Ovary (tissue), 9 donors: Measurements from ENCODE around the gene ADAMTS12. TPM values are rescaled to one million over a fixed set of nuclear protein-coding genes. Genes with fewer than 3 reads are reported as not detected.
"Not testable (repeated sequence)": the region's sequence is repeated elsewhere in the genome, so short reads cannot be mapped to it uniquely, and the experiment has no call there.

ENCODE experiments used
- DNase-seq, 5 donors: peaks; one replicate each; pipeline ENCODE4 v3.0.0-alpha.2; 2019 to 2020
- H3K27ac ChIP-seq, 2 donors: fragments of 200-600 bp; one replicate each; pipeline versions ENCODE4 v1.5.1 to v1.8.0; 2019 to 2022
- H3K27me3 ChIP-seq: fragments of 200-600 bp; one replicate; pipeline ENCODE4 v1.8.0; 2022
- H3K36me3 ChIP-seq: fragments of 200-600 bp; sonication (generic); one replicate; pipeline ENCODE4 v1.5.1; 2019
- H3K4me1 ChIP-seq: one replicate; pipeline ENCODE4 v1.8.1; 2013; ENCODE audit warnings: mild to moderate bottlenecking, moderate library complexity; ENCODE audit not compliant: insufficient read depth
- H3K4me3 ChIP-seq: fragments of 200-600 bp; sonication (generic); one replicate; pipeline ENCODE4 v1.5.1; 2017
- H3K9me3 ChIP-seq, 2 donors: fragments of 200-600 bp in 1 of 2; sonication (generic) in 1 of 2; one replicate each; pipeline versions ENCODE4 v1.5.1 to v1.8.1; 2013 to 2019; ENCODE audit warnings: mild to moderate bottlenecking in 1 of 2, moderate library complexity in 1 of 2
- EP300 ChIP-seq: sonication (generic); formaldehyde crosslinking; IDR thresholded peaks from one replicate; pipeline ENCODE4 v1.6.1; 2017; ENCODE audit warnings: antibody characterized with exemption
- POLR2A ChIP-seq: fragments of 450-650 bp; IDR thresholded peaks from one replicate; pipeline ENCODE4 v1.6.1; 2017; ENCODE audit warnings: antibody characterized with exemption, mild to moderate bottlenecking, moderate library complexity
- WGBS, 3 donors: extraction: QIAGEN DNeasy Blood & Tissue Kit in 1 of 3; methylation state at CpG; one replicate each; pipeline versions ENCODE4 v1.1.5 to v1.1.7; 2013 to 2017; 5-methylcytosine and 5-hydroxymethylcytosine counted together
- intact Hi-C, 4 donors: fragments of 100-400 bp; cut with DNase I; formaldehyde crosslinking; loops; one replicate each; pipeline versions ENCODE4 v1.11.0 to v1.15.1; 2022 to 2023
- polyA plus RNA-seq, 2 donors: library from polyadenylated mRNA; stranded (reverse); fragments of 200-250 nt in 1 of 2; fragments of 350-450 nt in 1 of 2; fragmentation: Illumina TruSeq in 1 of 2; extraction: RNeasy Lipid Tissue Mini Kit (QIAGEN cat#74804) in 1 of 2; gene quantifications; one replicate each; pipeline ENCODE4 v1.2.3, GENCODE V29; 2013 to 2014
- total RNA-seq, 7 donors: library from RNA; depleted of rRNA in 2 of 7; stranded (reverse); fragments of >200 nt in 2 of 7; fragmentation: NEBNext Ultra II Directional in 3 of 7; extraction: Animal tissue kit (Norgen Biotek cat#: 25700) in 3 of 7; gene quantifications; one replicate each; pipeline versions ENCODE4 v1.1.0 to v1.2.4, GENCODE V29; 2016 to 2023
- TF ChIP-seq, protein P1 (sequence below), 3 donors: fragments of 450-650 bp in 2 of 3; fragments of 200-600 bp in 1 of 3; IDR thresholded peaks; one replicate each; pipeline versions ENCODE4 v1.5.1 to v1.8.0; 2016 to 2022; ENCODE audit warnings: antibody characterized with exemption in 3 of 3, mild to moderate bottlenecking in 1 of 3
- donor health status: DM: no; HTN: no; CAD: no; lungs with moderate emphysema.
- donor health status: DM: no; HTN: no; CAD: no.
- donor health status: Bipolar disorder and iron deficiency.
- donor health status: DM: yes; HTN: yes; CAD: no.
- donor health status: DM: no; HTN: no; CAD: no.
- donor health status: DM: yes; HTN: yes; CAD: no.

The ADAMTS12 gene
- total and polyA plus RNA-seq, 9 donors: 2.9 to 9.8 (median 5.5) TPM

DNA sequence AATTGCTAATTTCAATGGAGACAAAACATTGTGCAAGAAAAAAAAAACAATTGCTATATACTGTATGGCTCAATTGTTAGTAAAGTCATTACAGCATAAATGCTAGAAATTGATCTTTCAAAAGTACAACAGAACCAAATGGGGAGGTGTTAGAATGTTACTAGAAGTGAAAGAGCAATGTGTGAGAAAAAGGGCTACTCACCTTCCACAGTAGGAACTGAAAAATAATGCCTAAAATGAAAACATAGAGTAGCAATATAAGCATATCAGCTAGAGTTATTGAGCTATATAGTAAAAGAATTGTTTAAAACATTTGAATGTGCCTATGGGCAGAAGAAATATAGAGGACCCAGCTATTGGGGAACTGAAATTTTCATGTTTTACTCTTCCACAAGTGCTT, 33.5 kb upstream of the ADAMTS12 start:
- no peak for DNase-seq
- TF ChIP-seq EP300: no peak
- TF ChIP-seq, protein P1, sequence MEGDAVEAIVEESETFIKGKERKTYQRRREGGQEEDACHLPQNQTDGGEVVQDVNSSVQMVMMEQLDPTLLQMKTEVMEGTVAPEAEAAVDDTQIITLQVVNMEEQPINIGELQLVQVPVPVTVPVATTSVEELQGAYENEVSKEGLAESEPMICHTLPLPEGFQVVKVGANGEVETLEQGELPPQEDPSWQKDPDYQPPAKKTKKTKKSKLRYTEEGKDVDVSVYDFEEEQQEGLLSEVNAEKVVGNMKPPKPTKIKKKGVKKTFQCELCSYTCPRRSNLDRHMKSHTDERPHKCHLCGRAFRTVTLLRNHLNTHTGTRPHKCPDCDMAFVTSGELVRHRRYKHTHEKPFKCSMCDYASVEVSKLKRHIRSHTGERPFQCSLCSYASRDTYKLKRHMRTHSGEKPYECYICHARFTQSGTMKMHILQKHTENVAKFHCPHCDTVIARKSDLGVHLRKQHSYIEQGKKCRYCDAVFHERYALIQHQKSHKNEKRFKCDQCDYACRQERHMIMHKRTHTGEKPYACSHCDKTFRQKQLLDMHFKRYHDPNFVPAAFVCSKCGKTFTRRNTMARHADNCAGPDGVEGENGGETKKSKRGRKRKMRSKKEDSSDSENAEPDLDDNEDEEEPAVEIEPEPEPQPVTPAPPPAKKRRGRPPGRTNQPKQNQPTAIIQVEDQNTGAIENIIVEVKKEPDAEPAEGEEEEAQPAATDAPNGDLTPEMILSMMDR (IDR thresholded peaks at IDR 0.05): no peak
- no peak for TF ChIP-seq POLR2A
- H3K4me1 ChIP-seq: no peaks in the 10 kb centered on the region
- H3K4me3 ChIP-seq: no peak overlapping the region
- no peaks in the 10 kb centered on the region for H3K27me3 ChIP-seq
- intact Hi-C loops: loop anchor here in 1 of 4 donors (10.0 kb wide), 1 partner anchor 300 kb away; no protein-coding TSS in a partner anchor
- H3K27ac ChIP-seq: no peak overlapping the region
- H3K9me3 ChIP-seq: no peaks in the 10 kb centered on the region
- H3K36me3 ChIP-seq: no peaks in the 10 kb centered on the region

DNA sequence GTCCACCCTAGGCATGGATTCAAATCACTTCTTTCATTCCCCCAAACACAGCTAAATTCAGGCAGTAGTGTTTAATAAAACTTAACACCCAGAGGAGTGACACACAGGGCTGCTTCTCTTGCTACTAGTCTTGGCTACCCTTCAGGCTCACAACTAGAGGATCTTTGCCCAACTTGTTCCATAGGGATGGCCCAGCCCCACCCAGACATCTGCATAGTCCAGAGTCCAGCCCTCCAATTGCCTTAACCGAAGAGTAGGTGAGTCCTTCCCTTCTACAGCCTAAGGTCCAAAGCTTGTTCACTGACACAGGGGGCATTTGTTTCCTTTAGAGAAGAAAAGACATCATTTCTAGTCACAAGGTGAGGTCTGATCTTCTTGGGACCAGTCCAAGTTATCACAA, 29.2 kb upstream of the ADAMTS12 start:
- whole genome bisulfite sequencing, 3 donors: 89 to 100% (median 93%) methylated on average over 1 of the region's 1 CpG

DNA sequence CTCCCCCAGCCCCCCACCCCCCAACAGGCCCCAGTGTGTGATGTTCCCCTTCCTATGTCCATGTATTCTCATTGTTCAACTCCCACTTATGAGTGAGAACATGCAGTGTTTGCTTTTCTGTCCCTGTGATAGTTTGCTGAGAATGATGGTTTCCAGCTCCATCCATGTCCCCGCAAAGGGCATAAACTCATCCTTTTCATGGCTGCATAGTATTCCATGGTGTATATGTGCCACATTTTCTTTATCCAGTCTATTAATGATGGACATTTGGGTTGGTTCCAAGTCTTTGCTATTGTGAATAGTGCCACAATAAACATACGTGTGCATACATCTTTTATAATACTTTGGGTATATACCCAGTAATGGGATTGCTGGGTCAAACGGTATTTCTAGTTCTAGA, 23.1 kb upstream of the ADAMTS12 start:
- 93 to 96% (median 94%) methylated on average over 3 of the region's 3 CpGs for WGBS, 3 donors
- DNase-seq, H3K27ac ChIP-seq, H3K4me3 ChIP-seq, H3K9me3 ChIP-seq, H3K36me3 ChIP-seq, H3K27me3 ChIP-seq, intact Hi-C loops, H3K4me1 ChIP-seq: not testable (repeated sequence)

More for the DNA sequence above, 29.2 kb upstream of the ADAMTS12 start:
- H3K4me3 ChIP-seq: no peak overlapping the region
- H3K4me1 ChIP-seq: no peaks in the 10 kb centered on the region
- TF ChIP-seq POLR2A: no peak
- no peak for TF ChIP-seq EP300
- TF ChIP-seq, protein P1 (IDR thresholded peaks at IDR 0.05): no peak
- no peaks in the 10 kb centered on the region for H3K36me3 ChIP-seq
- no peak for DNase-seq
- H3K27ac ChIP-seq: no peak overlapping the region
- H3K9me3 ChIP-seq: no peaks in the 10 kb centered on the region
- H3K27me3 ChIP-seq: no peaks in the 10 kb centered on the region
- intact Hi-C loops: loop anchor here in 1 of 4 donors (10.0 kb wide), 1 partner anchor 296 kb away; no protein-coding TSS in a partner anchor

DNA sequence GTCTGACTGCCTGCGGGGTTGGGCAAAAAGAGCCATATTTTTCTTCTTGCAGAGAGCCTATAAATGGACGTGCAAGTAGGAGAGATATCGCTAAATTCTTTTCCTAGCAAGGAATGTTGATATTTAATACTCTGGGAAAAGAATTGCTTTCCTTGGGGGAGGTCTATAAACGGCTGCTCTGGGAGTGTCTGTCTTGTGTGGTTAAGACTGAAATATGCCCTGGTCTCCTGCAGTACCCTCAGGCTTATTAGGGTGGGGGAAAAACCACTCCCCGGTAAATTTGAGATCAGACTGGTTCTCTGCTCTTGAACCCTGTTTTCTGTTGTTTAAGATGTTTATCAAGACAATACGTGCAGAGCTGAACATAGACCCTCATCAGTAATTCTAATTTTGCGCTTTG, 14.5 kb upstream of the ADAMTS12 start:
- H3K27me3 ChIP-seq, H3K9me3 ChIP-seq, H3K4me3 ChIP-seq, H3K4me1 ChIP-seq, DNase-seq, intact Hi-C loops, H3K36me3 ChIP-seq, H3K27ac ChIP-seq: not testable (repeated sequence)
- WGBS, 3 donors: 80 to 83% (median 82%) methylated on average over 7 of the region's 7 CpGs

DNA sequence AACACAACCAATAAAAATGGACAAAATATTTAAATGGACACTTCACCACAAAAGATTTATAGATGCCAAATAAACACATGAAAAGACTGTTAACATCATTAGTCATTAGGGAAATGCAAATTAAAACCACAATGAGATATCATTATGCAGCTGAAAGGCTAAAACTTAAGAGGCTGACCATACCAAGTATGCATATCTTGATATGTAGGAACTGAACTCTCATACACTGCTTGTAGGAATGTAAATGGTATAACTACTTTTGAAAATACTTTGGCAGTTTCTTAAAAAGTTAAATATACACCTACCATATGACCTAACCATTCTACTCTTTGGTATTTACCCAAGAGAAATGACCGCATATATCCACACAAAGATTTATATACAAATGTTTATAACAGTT, 13.6 kb upstream of the ADAMTS12 start:
- no peak overlapping the region for H3K27ac ChIP-seq
- 77 to 97% (median 80%) methylated on average over 1 of the region's 1 CpG for whole genome bisulfite sequencing, 3 donors
- no peak for TF ChIP-seq EP300
- H3K27me3 ChIP-seq: no peaks in the 10 kb centered on the region
- H3K36me3 ChIP-seq: no peaks in the 10 kb centered on the region
- no peak for DNase-seq
- H3K4me1 ChIP-seq: no peaks in the 10 kb centered on the region
- no peak overlapping the region for H3K4me3 ChIP-seq
- peaks cover 0 to 3% of the 10 kb centered on the region in 2 donors for H3K9me3 ChIP-seq
- intact Hi-C loops: no loop called here

DNA sequence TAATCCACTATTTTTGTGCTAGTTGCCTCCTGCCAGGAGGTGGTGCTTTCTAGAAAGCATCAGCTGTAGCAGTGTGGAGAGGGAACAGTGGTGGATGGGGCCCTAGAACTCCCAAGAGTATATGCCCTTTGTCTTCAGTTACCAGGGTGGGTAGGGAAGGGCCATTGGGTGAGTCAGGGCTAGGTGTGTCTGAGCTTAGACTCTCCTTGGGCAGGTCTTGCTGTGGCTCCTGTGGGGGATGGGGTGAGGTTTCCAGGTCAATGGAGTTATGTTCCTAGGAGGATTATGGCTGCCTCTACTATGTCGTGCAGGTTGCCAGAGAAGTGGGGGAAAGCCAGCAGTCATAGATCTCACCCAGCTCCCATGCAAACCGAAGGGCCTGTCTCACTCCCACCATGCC, 11.3 kb upstream of the ADAMTS12 start:
- DNase-seq: no peak
- H3K27ac ChIP-seq: no peak overlapping the region
- no peaks in the 10 kb centered on the region for H3K27me3 ChIP-seq
- intact Hi-C loops: no loop called here
- peaks cover 0 to 3% of the 10 kb centered on the region in 2 donors for H3K9me3 ChIP-seq
- H3K4me3 ChIP-seq: no peak overlapping the region
- TF ChIP-seq EP300 (no peak), POLR2A (no peak)
- TF ChIP-seq, protein P1 (IDR thresholded peaks at IDR 0.05): no peak
- H3K36me3 ChIP-seq: no peaks in the 10 kb centered on the region
- 90 to 96% (median 94%) methylated on average over 2 of the region's 2 CpGs for WGBS, 3 donors
- H3K4me1 ChIP-seq: no peaks in the 10 kb centered on the region
